HG02623 (cell line): ENCODE results near the gene DLG5.

Experiments used
- ATAC-seq: cut with Tn5 transposase; IDR thresholded peaks from one replicate; pipeline ENCODE4 v1.9.1; 2021; ENCODE audit warnings: moderate library complexity; ENCODE audit not compliant: unreplicated experiment

Gene DLG5

DNA sequence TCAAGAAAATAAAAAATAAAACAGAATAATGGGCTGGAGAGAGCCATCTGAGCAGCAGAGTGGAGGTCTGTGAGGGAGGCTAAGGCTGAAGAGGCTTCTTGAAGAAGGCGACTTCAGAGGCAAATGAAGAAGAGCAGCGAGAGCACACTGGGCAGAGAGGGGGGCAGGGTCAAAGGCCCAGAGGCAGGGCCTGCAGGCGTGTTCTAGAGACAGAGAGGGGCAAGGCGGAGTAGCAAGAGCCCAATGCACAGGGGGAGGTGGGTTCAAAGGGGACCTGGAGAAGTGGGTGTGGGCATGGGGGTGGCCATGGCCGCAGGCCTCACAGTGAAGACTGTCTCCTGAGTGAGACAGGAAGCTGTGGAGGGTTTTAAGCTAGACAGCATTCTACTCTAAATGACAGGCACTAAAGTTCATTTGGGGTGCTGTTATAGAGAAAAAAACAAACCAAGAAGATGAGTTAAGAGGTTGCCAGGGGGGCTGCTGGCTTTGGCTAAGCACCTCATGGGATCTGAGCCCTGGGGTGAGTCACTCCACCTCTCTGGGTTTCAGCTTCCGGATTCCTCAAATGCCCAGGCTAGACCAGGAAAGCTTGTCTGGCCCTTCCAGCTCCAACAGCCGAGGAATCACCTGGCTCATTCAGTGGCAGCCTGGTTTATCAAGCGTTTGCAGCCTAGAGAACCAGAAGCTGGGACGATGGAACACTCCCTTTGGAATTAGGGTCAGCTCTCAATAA, 81.7 kb downstream of the DLG5 start:
- no peak for ATAC-seq

DNA sequence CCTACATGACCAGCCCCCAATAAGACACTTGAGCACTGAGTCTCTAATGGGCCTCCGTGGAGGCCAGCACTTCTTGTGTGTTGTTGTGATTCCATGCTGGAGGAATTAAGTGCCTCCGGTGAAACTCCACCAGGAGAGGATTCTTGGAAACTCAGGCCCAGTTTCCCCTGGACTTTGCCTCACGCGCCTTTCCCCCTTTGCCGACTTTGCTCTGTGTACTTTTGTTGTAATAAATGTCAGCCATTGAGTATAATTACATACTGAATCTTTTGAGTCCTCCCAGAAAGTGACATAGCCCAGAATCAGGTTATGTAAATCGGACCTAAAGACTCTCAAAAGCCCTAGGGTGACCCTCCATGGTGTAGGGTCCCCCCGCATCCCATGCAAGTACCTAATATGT, 82.4 kb downstream of the DLG5 start:
- ATAC-seq = no peak

DNA sequence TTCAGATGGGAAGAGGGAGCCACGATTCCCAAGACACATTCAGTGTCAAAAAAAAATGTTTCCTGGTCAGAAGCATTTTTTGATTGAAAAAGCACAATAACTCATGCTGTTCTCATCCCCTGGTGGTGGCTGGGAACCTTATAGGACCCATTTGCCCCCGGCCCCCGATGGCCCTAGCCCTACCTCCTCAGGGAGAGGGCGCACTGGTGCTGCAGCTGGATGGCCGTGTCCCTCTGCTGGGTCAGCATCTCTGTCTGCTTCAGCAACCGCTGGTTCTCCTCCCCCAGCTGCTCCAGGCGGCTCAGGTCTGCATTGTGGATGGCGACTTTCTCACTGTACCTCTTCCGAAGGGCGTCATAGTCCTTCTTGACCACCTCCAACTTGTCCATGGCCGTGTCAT, 83.3 kb downstream of the DLG5 start:
- ATAC-seq = no peak

DNA sequence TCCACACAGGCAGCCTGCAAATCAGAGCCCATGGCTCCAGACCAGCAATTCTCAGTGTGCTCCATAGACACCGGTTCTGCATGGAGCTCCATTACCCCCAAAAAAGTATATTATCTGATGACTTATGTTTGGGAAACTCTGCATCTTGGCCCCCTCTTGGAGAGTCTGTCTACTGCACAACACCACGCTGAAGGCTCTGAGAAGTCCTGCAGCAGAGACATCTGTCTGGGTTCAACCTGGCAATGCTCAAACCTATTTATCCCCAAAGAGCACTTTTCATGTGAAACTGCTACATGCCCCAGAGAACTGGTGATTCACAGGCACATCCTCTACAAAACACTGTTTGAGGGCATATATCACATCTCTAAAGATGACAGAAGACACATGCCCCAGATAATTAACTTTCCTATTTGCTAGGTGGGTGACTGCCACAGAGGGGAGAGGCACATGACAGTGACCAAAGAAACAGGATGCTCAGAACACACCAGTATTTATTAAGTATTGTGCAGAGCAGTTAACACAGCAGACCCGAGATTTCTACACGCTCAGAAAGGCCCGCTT, 83.8 kb downstream of the DLG5 start:
- no peak for ATAC-seq

DNA sequence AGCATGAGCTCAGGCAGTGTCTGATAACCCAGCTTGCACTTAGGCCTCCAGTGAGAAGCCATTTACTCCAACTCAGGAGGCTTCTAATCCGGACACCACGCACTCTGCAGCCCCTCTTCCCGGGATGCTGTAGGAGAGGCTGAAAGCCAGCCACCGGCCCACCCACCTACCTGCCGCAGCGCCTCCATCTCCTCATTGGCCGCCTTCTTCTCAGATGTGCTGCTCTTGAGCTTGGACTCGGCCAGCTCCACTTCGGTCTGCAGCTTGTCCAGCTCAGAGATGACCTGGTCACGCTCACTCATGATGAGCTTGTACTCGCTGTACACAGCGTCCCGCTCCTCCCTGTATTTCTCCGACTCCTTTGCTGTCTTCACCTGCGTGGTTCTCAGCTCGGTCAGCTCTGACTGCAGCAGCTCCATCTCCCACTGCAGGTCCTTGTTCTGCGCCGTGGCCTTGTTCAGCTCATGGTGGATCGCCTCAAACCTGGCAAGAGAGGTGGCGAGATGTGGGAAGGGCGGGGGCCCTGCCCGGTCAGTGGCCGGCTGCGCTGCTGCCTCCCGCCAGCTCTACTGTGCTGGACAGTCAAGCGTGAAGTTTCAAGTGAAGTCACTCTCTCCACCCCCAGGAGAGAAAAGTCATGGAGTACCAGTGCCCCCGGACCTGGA, 84.7 kb downstream of the DLG5 start:
- no peak for ATAC-seq

DNA sequence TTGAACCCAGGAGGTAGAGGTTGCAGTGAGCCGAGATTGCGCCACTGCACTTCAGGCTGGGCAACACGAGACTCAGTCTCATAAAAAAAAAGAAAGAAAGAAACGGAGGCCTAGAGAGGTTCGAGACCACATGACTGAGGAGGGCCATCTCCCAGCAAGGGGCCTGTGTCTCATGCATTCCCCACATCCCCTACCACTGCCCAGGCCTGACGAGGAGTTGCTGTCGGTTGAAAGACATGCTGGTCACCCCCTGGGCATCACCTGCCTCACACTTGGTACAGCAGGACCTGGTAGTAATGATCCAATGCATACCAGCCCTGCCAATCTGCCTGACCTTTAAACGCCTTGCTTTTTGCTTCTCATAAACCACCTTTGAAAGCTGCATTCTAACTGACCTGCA, 85.9 kb downstream of the DLG5 start:
- ATAC-seq = no peak

DNA sequence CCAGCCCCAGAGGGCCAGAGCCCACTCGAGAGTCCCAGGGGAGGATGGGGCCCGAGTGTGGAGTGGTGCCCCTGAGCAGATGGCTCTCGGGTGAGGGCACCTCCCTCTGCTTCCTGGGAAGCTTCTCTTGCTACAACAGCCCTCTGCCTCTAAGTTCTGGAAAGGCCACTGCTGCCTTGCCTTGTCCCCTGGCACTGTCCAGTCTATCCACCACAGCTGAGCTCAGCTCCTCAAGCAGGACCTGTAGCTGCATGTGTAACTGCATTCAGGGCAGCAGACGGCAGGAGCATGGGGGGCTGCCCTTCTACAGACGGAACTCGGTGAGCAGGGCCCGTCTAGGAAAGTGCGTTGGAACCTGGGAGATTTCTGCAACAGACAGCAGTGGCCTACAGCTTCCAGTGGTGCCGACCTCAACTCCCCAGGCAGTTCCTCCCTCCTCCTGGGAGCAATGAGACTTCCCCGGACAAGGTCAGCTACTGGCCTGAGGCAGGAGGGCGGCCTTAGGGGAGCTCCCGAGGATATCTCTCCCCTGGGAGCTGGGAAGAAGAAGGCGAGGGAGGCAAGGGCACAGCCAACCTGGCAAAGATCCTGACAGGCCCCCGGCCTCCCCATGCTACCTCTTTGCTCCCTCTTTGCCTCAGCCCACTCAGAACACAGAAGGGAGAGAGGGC, 88.5 kb downstream of the DLG5 start:
- no peak for ATAC-seq

DNA sequence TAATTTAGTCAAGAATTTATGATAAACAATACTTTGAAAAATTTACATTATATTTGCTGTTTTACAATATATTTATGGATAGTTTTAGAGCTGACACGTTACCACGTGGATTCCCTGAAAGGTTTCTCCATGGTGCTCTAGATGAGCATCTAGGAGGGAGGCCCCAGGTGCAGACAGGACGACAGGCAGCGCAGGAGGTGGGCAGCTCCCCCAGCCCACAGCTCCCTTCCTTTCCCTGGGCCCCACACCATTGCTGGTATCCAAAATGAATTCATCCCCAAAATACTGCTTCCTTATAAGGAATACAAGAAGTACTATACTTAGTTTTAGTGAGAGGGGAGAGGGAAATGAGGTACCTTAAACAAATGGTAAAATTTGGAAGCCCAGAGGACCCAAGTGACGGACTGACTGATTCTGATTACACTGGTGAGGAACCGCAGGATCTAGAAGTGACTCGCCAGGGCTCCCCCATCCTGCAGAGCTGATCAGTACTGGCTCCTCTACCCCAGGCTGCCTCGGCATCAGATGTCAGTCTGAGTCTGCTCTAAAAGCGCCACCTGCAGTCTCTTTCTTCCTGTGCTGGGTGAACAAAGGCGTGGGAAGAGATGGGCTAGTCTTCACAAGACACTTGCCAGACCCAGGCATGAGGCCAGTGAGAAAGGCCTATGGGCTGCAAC, 89.2 kb downstream of the DLG5 start:
- ATAC-seq = peak; percentile 92

DNA sequence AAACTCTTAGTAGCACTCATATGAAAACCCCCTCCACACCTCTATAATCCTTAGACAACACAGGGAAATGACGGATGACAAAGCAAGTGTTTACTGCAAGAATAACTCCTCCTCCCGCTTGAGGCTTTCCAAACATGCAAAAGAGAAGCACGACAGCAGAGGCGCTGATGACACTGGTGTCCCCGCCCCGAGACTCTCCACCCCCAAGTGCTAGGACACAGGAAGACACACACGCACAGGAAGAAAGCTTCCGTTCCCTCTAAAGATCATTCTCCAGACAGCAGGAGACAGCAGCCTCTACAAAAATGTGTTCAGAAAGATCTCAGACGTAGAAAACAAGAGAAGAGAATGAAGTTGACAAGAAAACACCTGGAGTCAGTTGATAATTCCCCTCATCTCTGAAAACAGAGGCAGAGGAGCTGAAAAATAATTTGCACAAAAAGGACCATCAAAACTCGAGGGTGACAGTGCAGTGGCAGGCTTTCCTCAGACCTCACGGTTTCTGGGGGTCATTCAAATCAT, 90.2 kb downstream of the DLG5 start:
- ATAC-seq = no peak

DNA sequence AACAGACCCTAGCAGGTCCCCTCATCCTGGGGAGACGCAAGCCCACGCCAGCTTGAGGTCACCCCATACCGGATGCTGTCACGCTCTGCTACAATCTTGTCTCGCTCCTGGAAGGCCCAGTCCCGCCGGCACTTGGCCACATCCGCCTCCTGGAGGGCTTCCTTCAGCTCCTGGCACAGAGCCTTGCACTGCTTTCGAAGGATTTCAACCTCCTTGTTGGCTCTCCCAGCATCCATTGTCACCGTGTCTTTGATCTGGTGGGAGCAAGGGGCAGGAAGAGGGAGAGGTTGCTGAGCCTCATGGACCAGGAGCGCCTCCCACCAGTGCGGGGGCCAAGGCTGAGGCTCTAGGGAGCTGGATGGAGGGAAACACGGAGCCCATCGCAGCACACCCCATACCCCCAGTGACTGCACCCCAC, 90.9 kb downstream of the DLG5 start:
- ATAC-seq = no peak

DNA sequence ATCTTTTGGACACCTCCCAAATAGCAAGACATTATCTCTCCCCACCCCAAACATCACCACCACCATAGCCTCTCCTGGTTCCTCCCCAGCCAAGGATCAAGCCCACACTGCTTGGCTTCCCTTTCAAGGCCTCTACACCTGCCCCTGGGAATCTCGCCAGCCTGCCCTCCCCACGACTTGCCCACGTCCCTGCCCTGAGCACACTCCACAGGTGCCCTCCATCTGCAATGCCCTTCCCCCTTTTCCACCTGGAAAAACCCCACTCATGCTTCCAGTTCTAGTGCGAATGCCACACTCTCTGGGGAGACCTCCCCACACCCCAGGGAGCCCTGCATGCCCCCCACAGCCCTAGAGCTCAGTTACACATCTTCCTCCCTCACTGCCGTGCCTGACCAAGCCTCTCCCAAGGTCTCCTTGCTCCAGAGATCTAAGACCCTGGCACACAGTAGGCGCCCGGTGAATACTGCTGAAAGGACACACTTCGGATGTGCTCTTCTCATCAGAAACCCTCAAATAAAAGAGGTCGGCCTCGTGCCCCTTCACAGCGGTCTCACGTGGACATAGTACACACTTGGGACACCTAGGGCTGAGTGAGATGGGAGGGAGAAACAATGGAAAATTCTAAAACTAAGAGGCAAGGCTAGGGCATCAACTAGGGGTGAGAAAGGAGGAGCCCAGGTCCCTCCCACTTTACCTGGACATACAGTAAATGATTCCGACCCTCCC, 91.4 kb downstream of the DLG5 start:
- ATAC-seq = no peak

DNA sequence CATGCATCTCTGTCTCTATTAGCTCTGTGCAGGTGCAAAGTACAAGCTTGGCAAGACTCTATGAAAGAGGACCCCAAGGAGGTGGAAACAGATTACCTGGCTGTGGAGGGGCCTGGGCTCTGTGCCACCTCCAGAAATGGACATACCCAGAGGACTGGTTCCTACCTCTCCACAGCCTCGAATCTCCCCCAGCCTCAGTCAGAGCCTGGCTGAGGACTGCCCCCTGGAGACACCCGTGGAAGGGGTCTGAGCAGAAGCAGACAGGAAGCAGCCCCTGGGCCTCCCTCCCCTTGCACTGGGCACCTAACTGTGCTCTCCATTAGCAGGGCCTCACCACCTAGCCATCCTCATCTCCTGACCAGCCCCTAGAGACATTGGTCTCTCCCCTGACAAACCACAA, 92.0 kb downstream of the DLG5 start:
- ATAC-seq = no peak

DNA sequence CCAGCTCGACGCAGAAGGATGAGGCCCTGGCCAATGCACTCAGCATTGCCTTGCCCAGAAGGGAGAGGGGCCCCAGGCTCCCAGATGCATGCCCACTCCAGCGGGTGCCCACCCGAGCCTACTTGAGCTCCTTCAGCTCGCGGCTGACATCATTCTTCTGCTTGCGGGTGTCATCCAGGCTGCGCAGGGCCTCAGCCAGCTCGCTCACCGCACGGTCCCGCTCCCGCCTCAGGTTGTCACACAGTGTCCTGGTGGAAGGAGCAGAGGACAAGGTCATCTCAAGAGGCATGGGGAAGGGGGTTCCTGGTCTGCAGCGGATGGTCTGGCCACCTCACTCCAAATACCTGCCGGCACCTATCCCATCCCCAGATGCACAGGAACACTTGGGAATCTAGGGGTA, 92.8 kb downstream of the DLG5 start:
- ATAC-seq = no peak

DNA sequence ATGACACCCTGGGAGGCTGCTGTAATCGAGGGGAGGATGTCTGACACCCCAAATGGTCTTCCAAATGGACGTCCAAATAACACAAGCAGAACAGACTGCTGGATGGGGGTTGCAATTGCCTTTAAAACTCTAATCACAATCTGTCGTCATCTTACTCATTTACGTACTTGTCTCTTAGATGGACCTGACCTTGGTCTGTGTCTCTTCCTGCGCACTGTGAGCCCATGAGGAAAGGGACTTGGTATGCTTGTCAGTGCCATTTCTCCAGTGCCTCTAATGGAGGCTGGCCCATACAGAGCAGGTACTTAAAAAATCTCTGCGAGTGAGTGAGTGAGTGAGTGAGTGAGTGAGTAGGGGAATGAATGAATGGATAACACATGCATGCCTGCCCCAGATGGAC, 93.3 kb downstream of the DLG5 start:
- ATAC-seq = no peak

DNA sequence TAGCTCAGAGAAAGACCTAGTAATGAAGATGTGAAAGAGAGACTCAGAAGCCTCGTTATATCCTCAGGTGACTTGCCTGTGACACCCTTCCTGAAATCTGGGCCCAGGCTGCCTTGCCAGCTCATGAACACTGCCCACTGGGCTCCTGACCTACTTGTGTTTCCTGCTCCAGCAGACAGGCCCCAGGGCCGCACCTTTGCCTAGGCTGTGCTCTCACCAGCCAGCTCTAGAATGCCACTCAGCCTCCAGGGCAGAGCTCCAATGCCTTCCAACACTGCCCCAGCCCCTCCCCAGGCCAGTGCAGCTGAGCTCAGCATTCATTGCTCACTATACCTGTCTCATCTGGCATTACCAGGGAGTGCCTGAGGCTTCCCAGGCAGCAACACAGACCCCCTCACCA, 94.3 kb downstream of the DLG5 start:
- ATAC-seq = no peak

DNA sequence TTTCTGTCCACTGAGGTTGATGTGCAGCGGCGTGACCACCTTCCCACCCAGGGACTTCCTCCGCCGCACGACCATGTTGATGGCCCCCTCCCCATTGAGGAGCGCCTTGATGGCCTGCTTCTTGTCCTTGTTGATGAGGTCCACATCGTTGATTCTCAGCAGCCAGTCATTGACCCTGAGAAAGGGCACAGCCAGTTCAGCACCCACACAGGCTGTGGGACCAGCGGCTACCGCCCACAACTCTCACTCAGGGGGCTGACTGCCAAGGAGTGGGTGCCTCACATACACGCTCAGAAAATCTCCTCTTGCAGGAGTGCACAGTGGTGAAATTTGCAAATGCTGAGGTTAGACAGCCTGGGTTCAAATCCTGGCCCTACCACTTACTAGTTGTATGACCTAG, 97.2 kb downstream of the DLG5 start:
- ATAC-seq = no peak

DNA sequence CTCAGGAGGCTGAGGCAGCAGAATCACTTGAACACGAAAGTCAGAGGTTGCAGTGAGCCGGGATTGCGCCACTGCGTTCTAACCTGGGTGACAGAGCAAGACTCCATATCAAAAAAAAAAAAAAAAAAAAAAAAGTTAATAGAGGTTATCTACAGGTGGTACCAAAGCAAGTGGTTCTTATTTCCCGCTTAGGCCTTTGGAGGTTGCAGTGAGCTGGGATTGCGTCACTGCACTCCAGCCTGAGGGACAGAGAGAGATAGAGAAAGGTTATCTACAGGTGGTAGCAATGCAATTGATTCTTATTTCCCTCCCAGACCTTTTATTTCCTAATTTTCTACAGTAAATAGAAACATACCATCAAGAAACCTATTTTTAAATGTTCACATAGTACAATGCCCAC, 98.2 kb downstream of the DLG5 start:
- no peak for ATAC-seq

DNA sequence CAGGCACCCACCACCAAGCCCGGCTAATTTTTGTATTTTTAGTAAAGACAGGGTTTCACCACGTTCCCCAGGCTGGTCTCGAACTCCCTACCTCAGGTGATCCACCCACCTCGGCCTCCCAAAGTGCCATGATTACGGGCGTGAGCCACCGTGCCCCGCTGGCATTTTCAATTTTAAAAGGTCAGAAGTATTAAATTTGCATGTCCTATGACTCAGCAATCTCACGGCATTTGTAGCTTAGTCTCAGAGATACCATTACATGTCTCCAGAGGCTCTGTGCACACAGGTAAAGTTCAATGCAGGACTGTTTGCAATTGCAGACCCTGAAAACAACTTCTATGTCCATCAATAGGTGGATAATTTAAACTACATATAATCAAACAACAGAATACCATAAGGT, 99.2 kb downstream of the DLG5 start:
- ATAC-seq = no peak

DNA sequence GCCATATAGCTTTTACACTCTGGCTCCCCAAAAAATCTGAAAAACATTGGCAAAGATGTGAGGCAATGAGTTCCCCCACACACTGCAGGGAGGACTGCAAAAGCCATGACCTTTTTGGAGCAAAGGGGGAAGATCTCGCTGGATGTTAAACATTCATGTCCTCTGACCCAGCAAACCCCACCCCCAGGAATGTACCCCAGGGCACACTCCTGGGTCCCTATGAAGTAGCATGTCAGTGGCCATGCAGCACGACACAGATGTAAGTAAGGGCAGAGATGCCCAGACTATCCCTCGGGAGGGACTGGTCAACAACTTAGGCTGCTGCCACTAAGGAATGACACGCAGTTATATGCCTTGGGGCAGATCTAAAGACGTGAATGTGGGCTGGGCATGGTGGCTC, 100.6 kb downstream of the DLG5 start:
- no peak for ATAC-seq

DNA sequence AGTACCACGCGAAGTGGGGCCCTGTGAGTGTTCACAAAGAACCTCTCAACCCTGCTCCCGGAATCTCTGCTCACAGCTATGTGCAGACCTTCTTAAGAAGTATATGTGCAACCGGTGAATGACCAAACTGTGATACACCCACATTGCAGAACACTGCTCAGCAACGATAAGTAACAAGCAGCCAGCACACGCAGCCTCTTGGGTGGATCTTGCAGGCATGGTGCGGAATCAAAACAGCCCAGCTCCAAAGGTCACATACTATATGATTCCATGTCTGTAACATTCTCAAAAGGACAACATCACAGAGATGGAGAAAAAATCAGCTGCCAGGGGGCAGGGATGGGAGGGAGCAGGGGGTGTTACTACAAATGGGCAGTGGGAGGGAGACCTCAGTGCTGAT, 101.6 kb downstream of the DLG5 start:
- no peak for ATAC-seq
